ENCODE data around the gene PSAT1. TPM values are rescaled to one million over a fixed set of nuclear protein-coding genes. Genes with fewer than 3 reads are reported as not detected.
A peak's percentile ranks its signal among the peaks of the same experiment; 100 is the strongest.

PSAT1 gene
- total RNA-seq, 1 donor from 2014 or later: 357 TPM

DNA sequence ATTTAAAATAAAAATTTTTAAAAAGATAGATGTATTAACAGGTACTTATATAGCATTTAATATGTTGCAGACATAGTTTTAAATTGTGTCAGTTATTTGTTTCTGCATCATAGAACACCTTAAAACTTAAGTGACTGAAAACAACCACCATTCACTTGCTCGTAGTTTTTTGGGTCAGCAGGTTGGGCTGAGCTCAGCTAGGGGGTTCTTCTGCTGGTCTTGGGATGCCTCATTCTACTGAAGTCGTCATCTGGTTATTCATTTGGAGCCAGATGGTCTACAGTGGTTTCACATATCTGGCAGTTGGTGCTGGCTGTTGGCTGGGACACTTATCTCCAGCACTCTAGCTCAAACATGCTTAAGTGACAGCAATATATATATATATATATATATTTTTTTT lies 29.6 kb downstream of the PSAT1 start:
- peaks cover 18% of the 10 kb centered on the region for H3K4me1 Mint-ChIP-seq
- H3K27me3 ChIP-seq: no peaks in the 10 kb centered on the region
- peaks cover 19% of the 10 kb centered on the region for H3K79me2 ChIP-seq (ENCODE audit: low read depth)
- H2AFZ ChIP-seq (replicated peaks): no peak overlapping the region
- no peak overlapping the region for H3K27ac ChIP-seq
- H3K27me3 Mint-ChIP-seq (ENCODE audit: insufficient read depth, low read depth): no peaks in the 10 kb centered on the region
- H3K27ac Mint-ChIP-seq: no peak overlapping the region
- no peak for TF ChIP-seq EZH2phosphoT487 (IDR thresholded peaks at IDR 0.05)
- TF ChIP-seq EZH2 (IDR thresholded peaks at IDR 0.05): no peak
- TF ChIP-seq, protein P1, sequence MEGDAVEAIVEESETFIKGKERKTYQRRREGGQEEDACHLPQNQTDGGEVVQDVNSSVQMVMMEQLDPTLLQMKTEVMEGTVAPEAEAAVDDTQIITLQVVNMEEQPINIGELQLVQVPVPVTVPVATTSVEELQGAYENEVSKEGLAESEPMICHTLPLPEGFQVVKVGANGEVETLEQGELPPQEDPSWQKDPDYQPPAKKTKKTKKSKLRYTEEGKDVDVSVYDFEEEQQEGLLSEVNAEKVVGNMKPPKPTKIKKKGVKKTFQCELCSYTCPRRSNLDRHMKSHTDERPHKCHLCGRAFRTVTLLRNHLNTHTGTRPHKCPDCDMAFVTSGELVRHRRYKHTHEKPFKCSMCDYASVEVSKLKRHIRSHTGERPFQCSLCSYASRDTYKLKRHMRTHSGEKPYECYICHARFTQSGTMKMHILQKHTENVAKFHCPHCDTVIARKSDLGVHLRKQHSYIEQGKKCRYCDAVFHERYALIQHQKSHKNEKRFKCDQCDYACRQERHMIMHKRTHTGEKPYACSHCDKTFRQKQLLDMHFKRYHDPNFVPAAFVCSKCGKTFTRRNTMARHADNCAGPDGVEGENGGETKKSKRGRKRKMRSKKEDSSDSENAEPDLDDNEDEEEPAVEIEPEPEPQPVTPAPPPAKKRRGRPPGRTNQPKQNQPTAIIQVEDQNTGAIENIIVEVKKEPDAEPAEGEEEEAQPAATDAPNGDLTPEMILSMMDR (IDR thresholded peaks at IDR 0.05): no peak
- no peak overlapping the region for H3K9ac ChIP-seq
- H3K9me3 Mint-ChIP-seq: no peaks in the 10 kb centered on the region
- H3K4me3 ChIP-seq: no peak overlapping the region
- H3K9me3 ChIP-seq (ENCODE audit: low read depth): no peaks in the 10 kb centered on the region
- H4K20me1 ChIP-seq (ENCODE audit: low read depth): no peaks in the 10 kb centered on the region
- H3K36me3 Mint-ChIP-seq: peaks cover 77% of the 10 kb centered on the region
- H3F3A ChIP-seq (ENCODE audit: low read depth): peaks cover 32% of the 10 kb centered on the region
- no peak overlapping the region for H3K4me2 ChIP-seq
- peaks cover 38% of the 10 kb centered on the region for H3K36me3 ChIP-seq
- no peak overlapping the region for H3K4me3 Mint-ChIP-seq
- no peak for DNase-seq (ENCODE audit: low spot score)
- H3K4me1 ChIP-seq: no peaks in the 10 kb centered on the region

DNA sequence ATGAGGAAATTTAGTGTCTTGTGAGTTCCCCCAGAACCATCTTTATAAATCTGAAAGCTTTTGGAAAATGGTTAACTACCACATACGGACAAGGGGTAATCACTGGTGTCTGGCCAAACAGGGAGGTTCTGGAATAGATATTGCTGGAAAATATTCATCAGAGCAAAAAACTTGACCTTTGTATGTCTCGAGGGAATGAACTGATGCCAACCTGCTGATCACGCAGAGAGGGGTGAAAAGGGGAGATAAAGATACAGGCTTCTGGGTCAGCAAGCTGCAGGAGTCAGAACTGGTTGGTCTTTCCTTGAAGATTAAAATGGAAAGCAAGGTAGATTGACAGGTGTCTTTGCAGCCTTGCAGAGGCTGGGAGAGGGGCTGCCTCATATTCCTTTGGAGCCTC lies 35.5 kb downstream of the PSAT1 start:
- Histone ChIP-seq H3K4me2 (no peak overlapping the region), H3K79me2 (ENCODE audit: low read depth) (no peaks in the 10 kb centered on the region), H4K20me1 (ENCODE audit: low read depth) (no peaks in the 10 kb centered on the region), H2AFZ (replicated peaks) (no peak overlapping the region), H3K27ac (no peak overlapping the region), H3K27me3 (no peaks in the 10 kb centered on the region), H3K9ac (no peak overlapping the region), H3K4me1 (no peaks in the 10 kb centered on the region), H3F3A (ENCODE audit: low read depth) (peaks cover 18% of the 10 kb centered on the region), H3K9me3 (ENCODE audit: low read depth) (peaks cover 10% of the 10 kb centered on the region), H3K36me3 (peaks cover 24% of the 10 kb centered on the region), H3K4me3 (no peak overlapping the region)
- Mint-ChIP-seq H3K4me3 (no peak overlapping the region), H3K36me3 (peaks cover 67% of the 10 kb centered on the region), H3K9me3 (peaks cover 36% of the 10 kb centered on the region), H3K27me3 (ENCODE audit: insufficient read depth, low read depth) (no peaks in the 10 kb centered on the region), H3K4me1 (no peaks in the 10 kb centered on the region), H3K27ac (no peak overlapping the region)
- DNase-seq (ENCODE audit: low spot score): no peak
- TF ChIP-seq EZH2 (IDR thresholded peaks at IDR 0.05) (no peak), EZH2phosphoT487 (IDR thresholded peaks at IDR 0.05) (no peak)
- TF ChIP-seq, protein P1 (IDR thresholded peaks at IDR 0.05): no peak

DNA sequence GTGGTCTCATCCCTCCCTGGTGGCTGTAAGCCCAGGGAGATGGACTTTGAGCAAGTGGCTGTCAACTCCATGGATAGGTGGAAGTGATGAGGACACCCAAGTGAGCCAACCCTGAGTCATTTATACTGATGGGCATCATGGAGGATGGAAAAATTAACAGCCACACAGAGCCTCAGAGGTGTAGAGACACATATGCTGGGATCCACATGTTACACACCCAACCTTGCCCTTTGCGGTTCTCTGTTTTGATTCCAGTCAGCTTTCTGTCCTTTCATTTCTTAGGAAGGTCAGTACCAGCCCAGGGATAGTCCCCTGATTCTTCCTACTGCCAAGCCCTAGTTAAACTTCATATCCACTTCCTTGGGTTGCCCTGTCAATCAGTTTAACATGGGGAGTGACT lies 51.9 kb downstream of the PSAT1 start:
- Histone ChIP-seq H3K79me2 (ENCODE audit: low read depth) (no peaks in the 10 kb centered on the region), H3F3A (ENCODE audit: low read depth) (no peaks in the 10 kb centered on the region), H3K27ac (no peak overlapping the region), H3K4me3 (no peak overlapping the region), H2AFZ (replicated peaks) (no peak overlapping the region), H3K9ac (no peak overlapping the region), H3K9me3 (ENCODE audit: low read depth) (no peaks in the 10 kb centered on the region), H3K4me2 (no peak overlapping the region), H3K27me3 (no peaks in the 10 kb centered on the region), H3K36me3 (no peaks in the 10 kb centered on the region), H3K4me1 (no peaks in the 10 kb centered on the region), H4K20me1 (ENCODE audit: low read depth) (no peaks in the 10 kb centered on the region)
- no peak for DNase-seq (ENCODE audit: low spot score)
- Mint-ChIP-seq H3K4me3 (no peak overlapping the region), H3K4me1 (no peaks in the 10 kb centered on the region), H3K27ac (peak overlapping the region; percentile 30), H3K27me3 (ENCODE audit: insufficient read depth, low read depth) (peaks cover 3% of the 10 kb centered on the region), H3K9me3 (no peaks in the 10 kb centered on the region), H3K36me3 (no peaks in the 10 kb centered on the region)
- TF ChIP-seq EZH2phosphoT487 (IDR thresholded peaks at IDR 0.05) (no peak), EZH2 (IDR thresholded peaks at IDR 0.05) (no peak)
- TF ChIP-seq, protein P1 (IDR thresholded peaks at IDR 0.05): no peak
